Gastrocnemius medialis (tissue), 4 donors: Measurements from ENCODE around the gene PERCC1. TPM values are rescaled to one million over a fixed set of nuclear protein-coding genes. Genes with fewer than 3 reads are reported as not detected.
A peak's percentile ranks its signal among the peaks of the same experiment; 100 is the strongest.

Experiments used
- ATAC-seq, 2 donors: fragments of 150-250 bp; one replicate each; pipeline ENCODE4 v1.9.1; 2016
- DNase-seq, 2 donors: peaks; one replicate each; pipeline ENCODE4 v3.0.0-alpha.2; 2019
- H3K27ac ChIP-seq, 4 donors: fragments of 200-600 bp; sonication (generic); 1 replicate in 1 of 4; 2 replicates in 3 of 4; pipeline ENCODE4 v1.5.1; 2016 to 2018; ENCODE audit warnings: mild to moderate bottlenecking in 2 of 4, moderate library complexity in 1 of 4
- H3K27me3 ChIP-seq, 3 donors: fragments of 200-600 bp; sonication (generic) in 2 of 3; 1 replicate in 1 of 3; 2 replicates in 2 of 3; pipeline versions ENCODE4 v1.5.1 to v1.6.0; 2016 to 2019; ENCODE audit warnings: mild to moderate bottlenecking in 1 of 3, moderate library complexity in 1 of 3
- H3K36me3 ChIP-seq, 2 donors: fragments of 200-600 bp; sonication (generic) in 1 of 2; one replicate each; pipeline ENCODE4 v1.5.1; 2017 to 2018
- H3K4me1 ChIP-seq, 2 donors: fragments of 200-600 bp; sonication (generic) in 1 of 2; one replicate each; pipeline ENCODE4 v1.5.1; 2016 to 2017; ENCODE audit warnings: mild to moderate bottlenecking in 2 of 2
- H3K4me3 ChIP-seq, 4 donors: fragments of 200-600 bp; sonication (generic) in 3 of 4; 1 replicate in 1 of 4; 2 replicates in 3 of 4; pipeline ENCODE4 v1.5.1; 2016 to 2019; ENCODE audit warnings: mild to moderate bottlenecking in 2 of 4
- H3K9me3 ChIP-seq, 3 donors: fragments of 200-600 bp; sonication (generic) in 2 of 3; 1 replicate in 1 of 3; 2 replicates in 2 of 3; pipeline ENCODE4 v1.5.1; 2016 to 2019
- POLR2A ChIP-seq, 2 donors: fragments of 450-650 bp; IDR thresholded peaks; one replicate each; pipeline ENCODE4 v1.6.1; 2017; ENCODE audit warnings: antibody characterized with exemption in 2 of 2, mild to moderate bottlenecking in 2 of 2, moderate library complexity in 2 of 2
- in situ Hi-C, 4 donors: fragments of 200-750 bp; cut with MboI; loops; one replicate each; pipeline versions ENCODE4 v1.15.0 to v1.8.0; 2017; ENCODE audit warnings: low sequenced_read_pairs in 4 of 4
- intact Hi-C: fragments of 100-400 bp; cut with DNase I; formaldehyde crosslinking; loops from one replicate; pipeline ENCODE4 v1.15.1; 2023; ENCODE audit warnings: low total_unique reads
- total RNA-seq, 4 donors: library from RNA; depleted of rRNA; stranded (reverse); fragments of >200 nt; gene quantifications; one replicate each; pipeline versions ENCODE4 v1.1.0 to v1.2.3, GENCODE V29; 2016
- TF ChIP-seq, protein P1 (sequence below), 5 experiments: fragments of 450-650 bp in 3 of 5; fragments of 200-600 bp in 2 of 5; sonication (generic) in 2 of 5; IDR thresholded peaks in 4 of 5; conservative IDR thresholded peaks in 1 of 5; 1 replicate in 4 of 5; 2 replicates in 1 of 5; pipeline ENCODE4 v1.5.1; 2016 to 2019; ENCODE audit warnings: antibody characterized with exemption in 5 of 5, mild to moderate bottlenecking in 3 of 5, moderate library complexity in 3 of 5

Gene PERCC1
- total RNA-seq, 4 donors from 2014 or later: not detected

DNA sequence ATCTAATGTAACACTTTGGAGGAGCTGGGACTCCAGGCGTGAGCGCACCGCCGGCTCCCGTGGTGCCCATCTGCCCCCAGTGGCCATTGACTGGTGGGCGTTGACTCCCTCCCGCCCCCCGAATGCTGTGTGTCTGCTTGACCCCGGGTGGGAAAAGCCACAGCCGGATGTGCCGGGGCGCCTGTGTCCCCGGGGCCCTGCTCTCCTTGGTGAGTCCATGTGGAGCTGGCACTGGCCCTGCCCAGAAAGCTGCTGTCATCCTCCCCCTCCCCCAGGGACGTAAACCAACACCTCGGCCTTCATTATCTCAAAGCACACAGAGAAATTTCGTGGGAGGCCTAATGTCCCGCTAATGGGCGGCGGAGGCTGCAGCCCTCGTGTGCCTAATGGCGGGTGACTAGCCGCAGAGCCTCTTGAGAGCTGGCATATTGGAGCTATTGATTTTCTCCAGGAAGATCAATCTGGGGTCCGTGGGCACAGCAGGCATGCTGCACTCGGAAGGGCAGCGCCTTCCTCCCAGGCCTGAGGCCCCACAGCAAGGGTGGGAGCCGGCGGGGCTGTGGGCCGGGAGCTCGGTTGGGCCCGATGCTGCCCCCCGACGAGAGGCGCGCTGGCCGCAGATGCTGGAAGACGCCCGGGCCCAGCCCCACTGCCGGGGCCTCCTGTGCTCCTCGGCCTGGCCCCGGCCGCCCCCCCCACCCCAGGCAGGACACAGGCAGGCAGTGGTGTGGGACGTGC is 4.0 kb upstream of the PERCC1 start:
- Histone ChIP-seq H3K4me3 (no peak overlapping the region), H3K27ac (no peak overlapping the region), H3K36me3 (peaks cover 0 to 3% of the 10 kb centered on the region in 2 donors), H3K27me3 (no peaks in the 10 kb centered on the region), H3K9me3 (no peaks in the 10 kb centered on the region), H3K4me1 (peaks cover 0 to 1% of the 10 kb centered on the region in 2 donors)
- in situ Hi-C loops: no loop called here
- no peak for TF ChIP-seq POLR2A (IDR thresholded peaks at IDR 0.05)
- TF ChIP-seq, protein P1, sequence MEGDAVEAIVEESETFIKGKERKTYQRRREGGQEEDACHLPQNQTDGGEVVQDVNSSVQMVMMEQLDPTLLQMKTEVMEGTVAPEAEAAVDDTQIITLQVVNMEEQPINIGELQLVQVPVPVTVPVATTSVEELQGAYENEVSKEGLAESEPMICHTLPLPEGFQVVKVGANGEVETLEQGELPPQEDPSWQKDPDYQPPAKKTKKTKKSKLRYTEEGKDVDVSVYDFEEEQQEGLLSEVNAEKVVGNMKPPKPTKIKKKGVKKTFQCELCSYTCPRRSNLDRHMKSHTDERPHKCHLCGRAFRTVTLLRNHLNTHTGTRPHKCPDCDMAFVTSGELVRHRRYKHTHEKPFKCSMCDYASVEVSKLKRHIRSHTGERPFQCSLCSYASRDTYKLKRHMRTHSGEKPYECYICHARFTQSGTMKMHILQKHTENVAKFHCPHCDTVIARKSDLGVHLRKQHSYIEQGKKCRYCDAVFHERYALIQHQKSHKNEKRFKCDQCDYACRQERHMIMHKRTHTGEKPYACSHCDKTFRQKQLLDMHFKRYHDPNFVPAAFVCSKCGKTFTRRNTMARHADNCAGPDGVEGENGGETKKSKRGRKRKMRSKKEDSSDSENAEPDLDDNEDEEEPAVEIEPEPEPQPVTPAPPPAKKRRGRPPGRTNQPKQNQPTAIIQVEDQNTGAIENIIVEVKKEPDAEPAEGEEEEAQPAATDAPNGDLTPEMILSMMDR (IDR thresholded peaks at IDR 0.05 in 4 of 5, conservative IDR thresholded peaks at IDR 0.05 in 1 of 5): no peak
- ATAC-seq (no peak), DNase-seq (no peak)
- intact Hi-C loops: loop anchor here (5.0 kb wide), 1 partner anchor 335 kb away; no protein-coding TSS in a partner anchor

DNA sequence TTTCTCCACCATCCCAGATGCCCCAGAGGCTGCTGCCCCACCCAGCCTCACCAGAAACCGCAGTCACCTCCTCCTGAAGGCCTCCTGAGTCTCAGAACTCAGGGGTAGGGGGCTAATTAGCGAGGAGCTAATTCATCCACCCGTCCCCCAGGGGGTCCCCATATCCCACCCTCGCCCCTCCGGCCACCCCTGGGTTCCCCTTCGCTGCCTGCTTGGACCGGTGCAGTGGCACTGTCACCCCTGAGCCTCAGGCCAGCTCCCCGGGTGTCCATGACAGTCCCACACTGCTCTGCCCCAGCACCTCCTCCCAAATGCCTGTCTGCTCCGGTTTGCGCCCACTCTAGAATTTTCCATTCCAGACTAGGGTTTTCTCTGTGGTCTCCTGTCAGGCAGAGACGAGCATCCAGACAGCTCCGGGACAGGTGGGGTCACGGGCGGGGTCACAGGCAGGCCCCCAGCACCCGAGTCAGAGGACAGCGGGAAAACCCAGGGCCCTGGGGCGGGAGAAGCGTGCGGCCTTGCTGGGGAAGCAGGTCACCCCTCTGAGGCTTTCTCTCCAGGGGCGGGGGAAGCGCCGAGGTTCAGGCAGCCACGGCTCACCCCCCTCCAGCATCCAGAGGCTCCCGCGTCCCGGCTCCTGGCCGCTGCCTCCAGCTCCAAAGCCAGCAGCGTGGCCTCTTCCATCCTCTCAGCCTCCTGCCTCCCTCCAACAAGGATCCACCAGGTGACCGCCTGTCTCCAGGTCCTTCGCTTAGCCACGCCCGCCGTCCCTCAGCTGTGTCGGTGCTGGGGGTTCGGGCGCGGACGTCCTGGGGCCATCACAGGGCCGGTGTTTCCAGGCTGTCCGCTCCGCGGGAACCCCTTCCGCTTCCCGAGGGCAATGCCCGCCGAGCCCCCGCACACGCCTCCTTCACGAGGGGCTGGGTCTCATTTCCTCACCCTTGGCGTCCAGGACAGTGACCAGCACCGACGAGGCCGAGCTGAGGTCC is 3.1 kb upstream of the PERCC1 start:
- no peak overlapping the region for H3K4me3 ChIP-seq
- no peaks in the 10 kb centered on the region for H3K27me3 ChIP-seq
- ATAC-seq (no peak), DNase-seq (no peak)
- TF ChIP-seq, protein P1 (IDR thresholded peaks at IDR 0.05 in 4 of 5, conservative IDR thresholded peaks at IDR 0.05 in 1 of 5): no peak
- TF ChIP-seq POLR2A (IDR thresholded peaks at IDR 0.05): no peak
- in situ Hi-C loops (no loop called here), intact Hi-C loops (loop anchor here (5.0 kb wide), 1 partner anchor 335 kb away; no protein-coding TSS in a partner anchor)
- H3K27ac ChIP-seq: no peak overlapping the region
- no peaks in the 10 kb centered on the region for H3K4me1 ChIP-seq
- H3K36me3 ChIP-seq: no peaks in the 10 kb centered on the region
- no peaks in the 10 kb centered on the region for H3K9me3 ChIP-seq

DNA sequence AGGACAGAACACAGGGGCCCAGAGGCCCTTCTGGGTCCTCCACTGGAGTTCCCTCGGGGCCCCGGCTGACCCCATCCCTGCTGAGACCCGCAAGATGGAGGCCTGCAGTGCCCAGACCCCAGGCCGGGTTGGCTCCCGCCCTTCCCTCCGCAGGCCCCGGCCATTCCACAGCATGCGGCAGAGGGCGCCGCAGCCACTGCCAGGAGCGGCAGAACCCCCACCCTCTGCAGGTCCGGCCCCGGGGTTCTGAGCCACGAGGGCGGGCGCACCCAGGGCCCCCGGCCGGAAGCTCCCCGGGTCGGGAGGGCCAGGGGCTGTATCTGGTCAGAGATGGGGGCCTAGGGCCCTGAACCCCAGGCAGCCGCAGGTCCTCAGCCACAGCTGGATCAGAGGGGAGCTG is 2.4 kb upstream of the PERCC1 start:
- H3K27ac ChIP-seq: no peak overlapping the region
- no peaks in the 10 kb centered on the region for H3K36me3 ChIP-seq
- H3K4me1 ChIP-seq: no peaks in the 10 kb centered on the region
- intact Hi-C loops: loop anchor here (5.0 kb wide), 1 partner anchor 334 kb away; no protein-coding TSS in a partner anchor
- in situ Hi-C loops: no loop called here
- no peaks in the 10 kb centered on the region for H3K27me3 ChIP-seq
- H3K9me3 ChIP-seq: no peaks in the 10 kb centered on the region
- TF ChIP-seq, protein P1 (IDR thresholded peaks at IDR 0.05 in 4 of 5, conservative IDR thresholded peaks at IDR 0.05 in 1 of 5): peak in 2 of 5 experiments; percentile 19 to 33
- TF ChIP-seq POLR2A (IDR thresholded peaks at IDR 0.05): no peak
- ATAC-seq (no peak), DNase-seq (no peak)
- H3K4me3 ChIP-seq: no peak overlapping the region

DNA sequence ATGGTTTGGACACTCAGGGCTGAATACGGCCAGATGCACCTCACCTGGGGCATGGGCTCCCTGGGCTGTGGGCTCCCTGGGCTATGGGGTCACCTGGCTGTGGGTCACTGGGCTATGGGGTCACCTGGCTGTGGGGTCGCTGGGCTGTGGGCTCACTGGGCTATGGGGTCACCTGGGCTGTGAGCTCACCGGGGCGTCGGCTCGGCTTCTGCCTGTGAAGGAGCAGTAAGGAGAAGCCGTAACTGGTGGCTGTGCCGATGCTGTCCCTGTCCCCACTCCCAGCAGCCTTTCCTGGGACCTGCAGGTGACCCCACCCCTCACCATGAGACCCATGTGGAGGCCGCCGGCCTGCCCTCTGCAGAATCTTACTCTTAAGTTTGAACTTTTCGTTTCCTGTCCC is 1.9 kb upstream of the PERCC1 start:
- H3K4me3 ChIP-seq: no peak overlapping the region
- no peaks in the 10 kb centered on the region for H3K4me1 ChIP-seq
- no peak overlapping the region for H3K27ac ChIP-seq
- no peaks in the 10 kb centered on the region for H3K9me3 ChIP-seq
- H3K36me3 ChIP-seq: no peaks in the 10 kb centered on the region
- intact Hi-C loops: loop anchor here (5.0 kb wide), 1 partner anchor 333 kb away; no protein-coding TSS in a partner anchor
- DNase-seq: no peak
- no peaks in the 10 kb centered on the region for H3K27me3 ChIP-seq
- no peak for TF ChIP-seq POLR2A (IDR thresholded peaks at IDR 0.05)
- TF ChIP-seq, protein P1 (IDR thresholded peaks at IDR 0.05 in 4 of 5, conservative IDR thresholded peaks at IDR 0.05 in 1 of 5): no peak
- in situ Hi-C loops: no loop called here
- ATAC-seq: no peak
